ENCODE results near the gene MATN1. TPM values are rescaled to one million over a fixed set of nuclear protein-coding genes. Genes with fewer than 3 reads are reported as not detected.

Gene MATN1
- polyA plus RNA-seq, 4 donors, result 0.03 to 0.32 TPM; not detected in 2

DNA sequence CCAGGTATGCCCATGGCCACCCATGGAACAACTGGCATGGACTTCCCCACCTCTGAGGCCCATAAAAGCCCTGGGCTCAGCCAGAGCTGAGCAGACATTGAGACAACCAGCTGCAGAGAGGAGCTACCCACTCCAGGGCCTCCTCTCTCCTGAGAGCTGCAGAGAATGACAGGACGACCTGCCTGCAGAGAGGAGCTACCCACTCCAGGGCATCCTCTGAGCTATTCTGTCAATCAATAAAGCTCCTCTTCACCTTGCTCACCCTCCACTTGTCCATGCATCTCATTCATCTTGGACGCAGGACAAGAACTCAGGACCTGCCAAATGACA, 43.4 kb downstream of the MATN1 start:
- H3K27me3 ChIP-seq (ENCODE audit: control insufficient read depth in 3 of 3, insufficient read depth in 3 of 3, low read length in 3 of 3), result peaks cover 0 to 17% (median 9%) of the 10 kb centered on the region in 3 donors
- H3K27ac ChIP-seq (ENCODE audit: low read depth in 1 of 3, low read length in 2 of 3), result no peak overlapping the region
- FAIRE-seq (no peak), DNase-seq (no peak)
- H3K9me3 ChIP-seq (ENCODE audit: control insufficient read depth in 2 of 2, insufficient read depth in 1 of 2, low read depth in 1 of 2, low read length in 1 of 2), result peaks cover 0 to 8% of the 10 kb centered on the region in 2 donors
- H3K4me1 ChIP-seq (ENCODE audit: control insufficient read depth in 3 of 3, insufficient read depth in 2 of 3, low read depth in 1 of 3, low read length in 2 of 3), result peaks cover 0 to 3% (median 0%) of the 10 kb centered on the region in 3 donors
- no peaks in the 10 kb centered on the region for H3K36me3 ChIP-seq (ENCODE audit: control insufficient read depth in 3 of 3, insufficient read depth in 2 of 3, low read depth in 1 of 3, low read length in 3 of 3)
- 39 to 83% (median 70%) methylated on average over 2 of the region's 2 CpGs for WGBS, 3 donors
- no peak overlapping the region for H3K4me3 ChIP-seq (ENCODE audit: low read depth in 1 of 3, low read length in 3 of 3)

DNA sequence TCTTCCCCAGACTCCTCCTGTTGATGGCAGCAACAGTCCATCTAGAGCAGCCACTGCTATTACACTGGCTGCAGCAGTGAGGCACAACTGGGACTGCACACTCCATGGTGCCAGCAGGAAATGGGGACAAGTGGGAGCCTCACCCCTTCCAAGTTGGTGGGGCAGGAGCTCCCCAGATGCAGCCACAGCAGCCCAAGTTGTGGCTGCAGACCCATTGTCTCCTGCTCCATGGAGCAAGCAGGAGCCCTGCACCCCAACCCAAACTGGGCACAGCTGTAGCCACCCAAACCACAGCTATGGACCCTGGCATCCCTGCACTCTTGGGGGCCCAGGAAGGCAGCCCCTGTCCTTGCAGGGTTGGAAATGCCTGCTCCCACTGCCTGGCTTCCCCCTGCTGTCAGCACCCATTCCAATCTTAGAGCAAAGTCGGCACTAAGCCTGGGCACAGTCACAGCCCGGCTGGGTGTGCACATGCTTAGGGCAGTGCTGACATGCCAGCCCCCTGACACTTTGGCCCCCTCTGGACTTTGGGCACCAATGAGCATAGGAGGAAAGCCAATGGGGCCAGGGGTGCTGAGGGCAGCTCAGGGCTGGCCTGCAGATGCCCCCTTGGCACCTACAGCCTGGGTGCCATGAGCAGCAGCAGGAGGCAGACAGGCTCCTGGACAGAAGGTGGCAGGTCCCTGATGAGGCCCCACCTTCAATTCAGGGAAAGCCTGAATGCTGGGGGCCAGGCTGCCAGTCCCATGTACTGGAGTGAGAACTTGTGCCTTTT, 44.0 kb downstream of the MATN1 start:
- peaks cover 0 to 8% of the 10 kb centered on the region in 2 donors for H3K9me3 ChIP-seq (ENCODE audit: control insufficient read depth in 2 of 2, insufficient read depth in 1 of 2, low read depth in 1 of 2, low read length in 1 of 2)
- WGBS, 3 donors, result 91 to 92% (median 91%) methylated on average over 2 of the region's 2 CpGs

DNA sequence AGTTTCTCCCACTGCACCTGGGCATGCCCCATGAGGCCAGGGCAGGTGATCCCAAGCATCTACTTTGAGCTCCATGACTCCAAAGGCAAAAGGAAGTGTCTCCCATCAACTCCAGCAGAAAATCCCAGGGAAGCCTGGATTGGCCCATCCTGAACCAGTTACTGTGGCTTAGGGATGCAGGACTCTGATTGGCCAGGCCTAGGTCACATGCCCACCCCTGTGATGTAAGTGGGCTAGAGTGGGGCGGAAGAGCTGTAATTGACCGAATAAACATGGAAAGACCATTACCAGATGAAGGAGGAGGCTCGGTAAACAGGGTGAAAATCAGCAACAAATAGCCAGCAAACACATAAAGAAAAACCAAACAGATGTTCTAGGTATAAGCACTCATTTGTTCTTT, 45.2 kb downstream of the MATN1 start:
- Histone ChIP-seq H3K9me3 (ENCODE audit: control insufficient read depth in 2 of 2, insufficient read depth in 1 of 2, low read depth in 1 of 2, low read length in 1 of 2) (peaks cover 0 to 8% of the 10 kb centered on the region in 2 donors), H3K27ac (ENCODE audit: low read depth in 1 of 3, low read length in 2 of 3) (peak overlapping the region in 1 of 3 donors; percentile 68), H3K4me3 (ENCODE audit: low read depth in 1 of 3, low read length in 3 of 3) (no peak overlapping the region), H3K27me3 (ENCODE audit: control insufficient read depth in 3 of 3, insufficient read depth in 3 of 3, low read length in 3 of 3) (peaks cover 0 to 3% (median 3%) of the 10 kb centered on the region in 3 donors), H3K4me1 (ENCODE audit: control insufficient read depth in 3 of 3, insufficient read depth in 2 of 3, low read depth in 1 of 3, low read length in 2 of 3) (peaks cover 0 to 3% (median 0%) of the 10 kb centered on the region in 3 donors), H3K36me3 (ENCODE audit: control insufficient read depth in 3 of 3, insufficient read depth in 2 of 3, low read depth in 1 of 3, low read length in 3 of 3) (no peaks in the 10 kb centered on the region)
- FAIRE-seq (no peak), DNase-seq (no peak)
- WGBS, 3 donors, result 51 to 81% (median 59%) methylated on average over 3 of the region's 3 CpGs

More for the DNA sequence above, 44.0 kb downstream of the MATN1 start:
- Histone ChIP-seq H3K4me3 (ENCODE audit: low read depth in 1 of 3, low read length in 3 of 3) (no peak overlapping the region), H3K4me1 (ENCODE audit: control insufficient read depth in 3 of 3, insufficient read depth in 2 of 3, low read depth in 1 of 3, low read length in 2 of 3) (peaks cover 0 to 3% (median 0%) of the 10 kb centered on the region in 3 donors), H3K27ac (ENCODE audit: low read depth in 1 of 3, low read length in 2 of 3) (no peak overlapping the region), H3K36me3 (ENCODE audit: control insufficient read depth in 3 of 3, insufficient read depth in 2 of 3, low read depth in 1 of 3, low read length in 3 of 3) (no peaks in the 10 kb centered on the region), H3K27me3 (ENCODE audit: control insufficient read depth in 3 of 3, insufficient read depth in 3 of 3, low read length in 3 of 3) (peaks cover 0 to 12% (median 6%) of the 10 kb centered on the region in 3 donors)
- DNase-seq (no peak), FAIRE-seq (no peak)

DNA sequence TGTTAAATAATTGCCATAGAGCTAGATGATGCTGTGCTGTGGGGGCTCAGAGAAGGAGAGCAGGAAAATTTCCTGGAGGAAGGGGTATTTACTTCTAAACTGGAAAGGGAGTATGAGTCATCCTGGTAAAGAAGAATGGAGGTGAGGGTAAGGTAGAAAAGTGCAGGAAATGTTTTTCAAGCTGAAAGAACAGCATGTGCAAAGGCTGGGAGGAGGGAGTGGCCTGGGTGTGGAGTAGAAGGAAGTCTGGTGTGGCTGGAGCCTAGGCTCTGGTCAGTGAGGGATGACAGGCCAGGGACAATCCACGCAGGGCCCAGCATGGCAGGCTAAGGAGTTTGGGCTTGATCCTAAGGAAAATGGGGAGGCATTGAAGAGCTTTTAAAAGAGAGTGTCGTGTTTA, 45.9 kb downstream of the MATN1 start:
- WGBS, 3 donors, result 72 to 74% (median 72%) methylated on average over 2 of the region's 2 CpGs
- FAIRE-seq (no peak), DNase-seq (peak in 1 of 2 donors; percentile 88)
- Histone ChIP-seq H3K36me3 (ENCODE audit: control insufficient read depth in 3 of 3, insufficient read depth in 2 of 3, low read depth in 1 of 3, low read length in 3 of 3) (no peaks in the 10 kb centered on the region), H3K27me3 (ENCODE audit: control insufficient read depth in 3 of 3, insufficient read depth in 3 of 3, low read length in 3 of 3) (peaks cover 0 to 2% (median 2%) of the 10 kb centered on the region in 3 donors), H3K9me3 (ENCODE audit: control insufficient read depth in 2 of 2, insufficient read depth in 1 of 2, low read depth in 1 of 2, low read length in 1 of 2) (peaks cover 0 to 8% of the 10 kb centered on the region in 2 donors), H3K4me3 (ENCODE audit: low read depth in 1 of 3, low read length in 3 of 3) (no peak overlapping the region), H3K27ac (ENCODE audit: low read depth in 1 of 3, low read length in 2 of 3) (peak overlapping the region in 2 of 3 donors; percentile 54 to 71), H3K4me1 (ENCODE audit: control insufficient read depth in 3 of 3, insufficient read depth in 2 of 3, low read depth in 1 of 3, low read length in 2 of 3) (peaks cover 0 to 3% (median 0%) of the 10 kb centered on the region in 3 donors)

DNA sequence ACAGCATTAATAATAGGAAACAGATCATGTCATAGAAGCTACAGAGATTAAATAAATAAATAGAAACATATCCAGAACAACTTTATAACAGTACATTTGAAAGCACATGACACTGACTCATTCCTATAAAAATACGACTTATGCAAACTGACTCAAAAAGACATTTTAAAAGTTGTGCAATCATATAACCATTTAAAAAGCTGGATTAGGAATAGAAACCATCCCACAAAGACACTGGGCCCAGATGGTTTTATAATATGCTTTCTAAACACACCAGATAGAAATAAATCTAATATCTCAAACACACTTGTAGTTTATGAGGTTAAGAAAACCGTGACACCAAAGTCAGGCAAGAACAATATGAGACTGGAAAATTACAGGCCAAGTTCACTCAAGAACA, 47.6 kb downstream of the MATN1 start:
- Histone ChIP-seq H3K4me1 (ENCODE audit: control insufficient read depth in 3 of 3, insufficient read depth in 2 of 3, low read depth in 1 of 3, low read length in 2 of 3) (peaks cover 0 to 3% (median 0%) of the 10 kb centered on the region in 3 donors), H3K36me3 (ENCODE audit: control insufficient read depth in 3 of 3, insufficient read depth in 2 of 3, low read depth in 1 of 3, low read length in 3 of 3) (no peaks in the 10 kb centered on the region), H3K27me3 (ENCODE audit: control insufficient read depth in 3 of 3, insufficient read depth in 3 of 3, low read length in 3 of 3) (no peaks in the 10 kb centered on the region), H3K4me3 (ENCODE audit: low read depth in 1 of 3, low read length in 3 of 3) (no peak overlapping the region), H3K9me3 (ENCODE audit: control insufficient read depth in 2 of 2, insufficient read depth in 1 of 2, low read depth in 1 of 2, low read length in 1 of 2) (peaks cover 0 to 8% of the 10 kb centered on the region in 2 donors), H3K27ac (ENCODE audit: low read depth in 1 of 3, low read length in 2 of 3) (no peak overlapping the region)
- 62 to 66% (median 64%) methylated on average over 2 of the region's 2 CpGs for WGBS, 3 donors
- FAIRE-seq, result no peak
- no peak for DNase-seq

DNA sequence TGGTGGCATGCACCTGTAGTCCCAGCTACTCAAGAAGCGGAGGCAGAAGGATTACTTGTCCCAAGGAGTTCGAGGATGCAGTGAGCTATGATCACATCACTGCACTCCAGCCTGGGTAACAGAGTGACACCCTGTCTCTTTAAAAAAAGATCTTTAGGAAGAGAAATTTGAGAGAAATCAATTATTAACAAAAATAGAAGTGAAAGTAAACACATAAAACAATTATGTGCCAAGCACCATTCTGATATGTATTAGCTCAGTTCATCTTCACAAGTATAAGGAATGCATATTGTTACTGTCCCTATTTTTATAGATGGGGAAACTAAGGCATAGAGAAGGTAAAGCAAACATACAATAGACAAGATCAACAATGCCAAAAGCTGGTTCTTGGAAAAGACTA, 48.1 kb downstream of the MATN1 start:
- no peaks in the 10 kb centered on the region for H3K27me3 ChIP-seq (ENCODE audit: control insufficient read depth in 3 of 3, insufficient read depth in 3 of 3, low read length in 3 of 3)
- DNase-seq (no peak), FAIRE-seq (no peak)
- peaks cover 0 to 5% of the 10 kb centered on the region in 2 donors for H3K9me3 ChIP-seq (ENCODE audit: control insufficient read depth in 2 of 2, insufficient read depth in 1 of 2, low read depth in 1 of 2, low read length in 1 of 2)
- H3K36me3 ChIP-seq (ENCODE audit: control insufficient read depth in 3 of 3, insufficient read depth in 2 of 3, low read depth in 1 of 3, low read length in 3 of 3), result no peaks in the 10 kb centered on the region
- peaks cover 0 to 3% (median 0%) of the 10 kb centered on the region in 3 donors for H3K4me1 ChIP-seq (ENCODE audit: control insufficient read depth in 3 of 3, insufficient read depth in 2 of 3, low read depth in 1 of 3, low read length in 2 of 3)
- H3K4me3 ChIP-seq (ENCODE audit: low read depth in 1 of 3, low read length in 3 of 3), result no peak overlapping the region
- no peak overlapping the region for H3K27ac ChIP-seq (ENCODE audit: low read depth in 1 of 3, low read length in 2 of 3)
- 83 to 88% (median 85%) methylated on average over 2 of the region's 2 CpGs for WGBS, 3 donors

DNA sequence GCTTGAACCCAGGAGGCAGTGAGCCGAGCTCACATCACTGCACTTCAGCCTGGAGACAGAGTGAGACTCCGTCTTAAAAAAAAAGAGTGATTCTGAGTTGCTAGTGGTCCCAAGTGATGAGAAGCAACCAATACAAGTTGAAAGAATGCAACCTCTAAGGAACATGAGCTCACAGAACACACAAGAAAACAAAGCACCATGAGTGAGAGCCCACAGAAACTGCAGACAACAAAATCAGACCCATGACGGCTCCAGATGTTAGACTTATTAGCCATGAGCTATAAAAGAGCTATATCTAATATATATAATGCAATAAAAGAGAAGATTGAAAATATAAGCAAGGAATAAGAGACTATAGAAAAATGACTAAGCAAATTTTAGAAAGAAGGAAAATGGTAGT, 50.0 kb downstream of the MATN1 start:
- no peaks in the 10 kb centered on the region for H3K36me3 ChIP-seq (ENCODE audit: control insufficient read depth in 3 of 3, insufficient read depth in 2 of 3, low read depth in 1 of 3, low read length in 3 of 3)
- no peak overlapping the region for H3K27ac ChIP-seq (ENCODE audit: low read depth in 1 of 3, low read length in 2 of 3)
- no peak overlapping the region for H3K4me3 ChIP-seq (ENCODE audit: low read depth in 1 of 3, low read length in 3 of 3)
- H3K9me3 ChIP-seq (ENCODE audit: control insufficient read depth in 2 of 2, insufficient read depth in 1 of 2, low read depth in 1 of 2, low read length in 1 of 2), result no peaks in the 10 kb centered on the region
- H3K4me1 ChIP-seq (ENCODE audit: control insufficient read depth in 3 of 3, insufficient read depth in 2 of 3, low read depth in 1 of 3, low read length in 2 of 3), result peaks cover 0 to 3% (median 0%) of the 10 kb centered on the region in 3 donors
- WGBS, 3 donors, result 60 to 86% (median 71%) methylated on average over 3 of the region's 3 CpGs
- no peak for FAIRE-seq
- H3K27me3 ChIP-seq (ENCODE audit: control insufficient read depth in 3 of 3, insufficient read depth in 3 of 3, low read length in 3 of 3), result no peaks in the 10 kb centered on the region
- DNase-seq, result no peak

DNA sequence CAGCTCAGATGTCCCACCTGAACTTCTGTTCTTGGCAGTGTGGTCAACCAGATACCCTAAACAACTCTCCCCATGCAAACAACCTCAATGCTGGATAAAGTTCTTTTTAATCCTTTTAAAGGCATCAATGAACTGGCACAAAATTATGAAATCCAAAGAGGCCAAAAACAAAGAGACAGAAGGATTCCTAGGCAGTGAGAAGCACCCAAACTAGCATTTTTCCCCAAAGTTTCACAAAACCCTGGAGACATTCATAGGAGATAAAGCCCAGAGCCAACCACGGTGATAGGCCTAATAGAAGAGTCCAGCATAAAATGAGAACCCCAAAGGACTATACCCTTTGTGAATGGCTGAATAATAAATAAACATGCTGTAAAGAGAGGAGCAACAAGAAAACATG, 50.7 kb downstream of the MATN1 start:
- WGBS, 3 donors, result 85 to 92% (median 85%) methylated on average over 1 of the region's 1 CpG
- FAIRE-seq (no peak), DNase-seq (no peak)
- no peak overlapping the region for H3K4me3 ChIP-seq (ENCODE audit: low read depth in 1 of 3, low read length in 3 of 3)
- H3K27ac ChIP-seq (ENCODE audit: low read depth in 1 of 3, low read length in 2 of 3), result no peak overlapping the region
- H3K27me3 ChIP-seq (ENCODE audit: control insufficient read depth in 3 of 3, insufficient read depth in 3 of 3, low read length in 3 of 3), result no peaks in the 10 kb centered on the region
- H3K36me3 ChIP-seq (ENCODE audit: control insufficient read depth in 3 of 3, insufficient read depth in 2 of 3, low read depth in 1 of 3, low read length in 3 of 3), result no peaks in the 10 kb centered on the region
- peaks cover 0 to 2% (median 0%) of the 10 kb centered on the region in 3 donors for H3K4me1 ChIP-seq (ENCODE audit: control insufficient read depth in 3 of 3, insufficient read depth in 2 of 3, low read depth in 1 of 3, low read length in 2 of 3)
- no peaks in the 10 kb centered on the region for H3K9me3 ChIP-seq (ENCODE audit: control insufficient read depth in 2 of 2, insufficient read depth in 1 of 2, low read depth in 1 of 2, low read length in 1 of 2)

All from small intestine (tissue), 7 donors.